Heart left ventricle (tissue), 13 donors: ENCODE results near the gene NDFIP1.

ENCODE experiments used
- CTCF ChIP-seq, 12 donors: fragments of 200-600 bp; sonication (generic) in 4 of 12; IDR thresholded peaks; one replicate each; pipeline versions ENCODE4 v1.5.0 to v1.8.0; 2018 to 2022; ENCODE audit warnings: antibody characterized with exemption in 12 of 12, mild to moderate bottlenecking in 5 of 12
- POLR2A ChIP-seq, 2 donors: fragments of 450-650 bp; IDR thresholded peaks; one replicate each; pipeline ENCODE4 v1.6.1; 2017; ENCODE audit warnings: antibody characterized with exemption in 2 of 2, mild to moderate bottlenecking in 2 of 2, moderate library complexity in 2 of 2
- donor health status: ischemic (EF 13 %, LVEDD 7.1; RV severe dilation, severe dysfunction).
- donor health status: DM: no; HTN: yes; CAD: no.
- donor health status: DM: no; HTN: no; CAD: no.
- donor health status: ischemic (EF 25% LVEDD 6.9; RV normal size, moderate dysfunction).
- donor health status: ischemic (EF 25% LVEDD 5.7; RV mildly dilated, moderate dysfunction).
- donor health status: ischemic (EF 35%, LVEDD 5.7; RV mildly dilated, moderate dysfunction).
- donor health status: nonischemic (EF 11% LVEDD 7.7; RV severe dilation, severe dysfunction).
- donor health status: DM: yes; HTN: yes; CAD: no.
- donor health status: PGD.
- donor health status: ischemic (EF 29% LVEDD 5.4; RV normal size, mild dysfunction).
- donor health status: nonischemic (EF 23%, LVEDD 6.1; RV moderate dilation, normal function).

DNA sequence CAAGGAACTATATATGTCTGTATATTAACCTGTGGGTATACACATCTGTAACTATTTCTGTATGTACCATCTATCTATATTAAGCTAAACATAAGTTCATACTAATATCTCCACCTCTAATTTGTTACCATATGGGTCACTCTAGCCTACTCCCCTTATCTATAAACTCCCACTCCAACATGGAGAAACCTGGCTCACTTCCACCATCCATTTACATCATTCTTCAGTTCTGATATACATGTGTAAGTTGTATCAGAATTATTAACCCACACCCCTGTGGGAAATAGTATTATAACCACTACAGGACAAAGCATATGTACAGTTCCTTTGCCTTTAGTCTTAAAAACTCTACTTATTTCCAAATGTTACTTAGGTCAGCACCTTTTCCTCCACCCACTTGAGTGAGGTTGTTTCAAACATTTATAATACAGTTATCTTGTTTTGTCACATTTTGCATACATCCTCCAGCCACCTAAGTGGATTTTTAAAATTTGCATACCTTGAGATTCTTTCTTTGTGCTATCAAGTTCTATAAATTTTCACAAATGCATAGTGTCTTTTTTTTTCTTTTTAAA, 10.6 kb downstream of the NDFIP1 start:
- TF ChIP-seq CTCF (IDR thresholded peaks at IDR 0.05) = no peak
- TF ChIP-seq POLR2A (IDR thresholded peaks at IDR 0.05) = no peak
